ENCODE measurements around the gene MRPS9.

DNA sequence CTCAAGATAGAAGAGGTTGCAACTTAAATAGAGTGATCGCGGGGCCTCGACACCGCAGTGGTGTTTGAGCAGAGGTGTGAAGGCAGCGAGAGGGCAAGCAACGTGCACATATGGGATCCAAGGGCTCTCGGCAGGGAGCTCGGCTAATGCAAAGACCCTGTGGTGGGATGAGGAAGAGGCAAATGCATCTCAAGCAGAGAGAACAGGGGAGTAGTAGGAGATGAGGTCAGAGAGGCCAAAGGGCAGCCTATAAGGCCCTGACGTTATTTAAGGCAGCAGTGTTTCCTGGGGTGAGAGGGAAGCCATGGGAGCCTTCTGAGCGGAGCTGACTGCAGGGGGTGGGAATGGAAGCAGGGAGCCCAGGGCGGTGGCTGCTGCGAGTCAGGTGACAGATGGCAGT is 74.5 kb downstream of the MRPS9 start:
- TF ChIP-seq SMC3 (conservative IDR thresholded peaks at IDR 0.05; ENCODE audit: poor library complexity) (no peak), RAD21 (conservative IDR thresholded peaks at IDR 0.05) (no peak), EP300 (conservative IDR thresholded peaks at IDR 0.05; ENCODE audit: poor library complexity, severe bottlenecking) (no peak)
- TF ChIP-seq, protein P1, sequence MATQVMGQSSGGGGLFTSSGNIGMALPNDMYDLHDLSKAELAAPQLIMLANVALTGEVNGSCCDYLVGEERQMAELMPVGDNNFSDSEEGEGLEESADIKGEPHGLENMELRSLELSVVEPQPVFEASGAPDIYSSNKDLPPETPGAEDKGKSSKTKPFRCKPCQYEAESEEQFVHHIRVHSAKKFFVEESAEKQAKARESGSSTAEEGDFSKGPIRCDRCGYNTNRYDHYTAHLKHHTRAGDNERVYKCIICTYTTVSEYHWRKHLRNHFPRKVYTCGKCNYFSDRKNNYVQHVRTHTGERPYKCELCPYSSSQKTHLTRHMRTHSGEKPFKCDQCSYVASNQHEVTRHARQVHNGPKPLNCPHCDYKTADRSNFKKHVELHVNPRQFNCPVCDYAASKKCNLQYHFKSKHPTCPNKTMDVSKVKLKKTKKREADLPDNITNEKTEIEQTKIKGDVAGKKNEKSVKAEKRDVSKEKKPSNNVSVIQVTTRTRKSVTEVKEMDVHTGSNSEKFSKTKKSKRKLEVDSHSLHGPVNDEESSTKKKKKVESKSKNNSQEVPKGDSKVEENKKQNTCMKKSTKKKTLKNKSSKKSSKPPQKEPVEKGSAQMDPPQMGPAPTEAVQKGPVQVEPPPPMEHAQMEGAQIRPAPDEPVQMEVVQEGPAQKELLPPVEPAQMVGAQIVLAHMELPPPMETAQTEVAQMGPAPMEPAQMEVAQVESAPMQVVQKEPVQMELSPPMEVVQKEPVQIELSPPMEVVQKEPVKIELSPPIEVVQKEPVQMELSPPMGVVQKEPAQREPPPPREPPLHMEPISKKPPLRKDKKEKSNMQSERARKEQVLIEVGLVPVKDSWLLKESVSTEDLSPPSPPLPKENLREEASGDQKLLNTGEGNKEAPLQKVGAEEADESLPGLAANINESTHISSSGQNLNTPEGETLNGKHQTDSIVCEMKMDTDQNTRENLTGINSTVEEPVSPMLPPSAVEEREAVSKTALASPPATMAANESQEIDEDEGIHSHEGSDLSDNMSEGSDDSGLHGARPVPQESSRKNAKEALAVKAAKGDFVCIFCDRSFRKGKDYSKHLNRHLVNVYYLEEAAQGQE (IDR thresholded peaks at IDR 0.05; ENCODE audit: borderline replicate concordance) = no peak
- TF ChIP-seq, protein P2, sequence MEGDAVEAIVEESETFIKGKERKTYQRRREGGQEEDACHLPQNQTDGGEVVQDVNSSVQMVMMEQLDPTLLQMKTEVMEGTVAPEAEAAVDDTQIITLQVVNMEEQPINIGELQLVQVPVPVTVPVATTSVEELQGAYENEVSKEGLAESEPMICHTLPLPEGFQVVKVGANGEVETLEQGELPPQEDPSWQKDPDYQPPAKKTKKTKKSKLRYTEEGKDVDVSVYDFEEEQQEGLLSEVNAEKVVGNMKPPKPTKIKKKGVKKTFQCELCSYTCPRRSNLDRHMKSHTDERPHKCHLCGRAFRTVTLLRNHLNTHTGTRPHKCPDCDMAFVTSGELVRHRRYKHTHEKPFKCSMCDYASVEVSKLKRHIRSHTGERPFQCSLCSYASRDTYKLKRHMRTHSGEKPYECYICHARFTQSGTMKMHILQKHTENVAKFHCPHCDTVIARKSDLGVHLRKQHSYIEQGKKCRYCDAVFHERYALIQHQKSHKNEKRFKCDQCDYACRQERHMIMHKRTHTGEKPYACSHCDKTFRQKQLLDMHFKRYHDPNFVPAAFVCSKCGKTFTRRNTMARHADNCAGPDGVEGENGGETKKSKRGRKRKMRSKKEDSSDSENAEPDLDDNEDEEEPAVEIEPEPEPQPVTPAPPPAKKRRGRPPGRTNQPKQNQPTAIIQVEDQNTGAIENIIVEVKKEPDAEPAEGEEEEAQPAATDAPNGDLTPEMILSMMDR (IDR thresholded peaks at IDR 0.05; ENCODE audit: poor library complexity, severe bottlenecking) = no peak

Data from neural cell (in vitro differentiated cells).